SK-N-SH treated with all-trans-retinoic acid at 6 μM for 48 hours (cell line): ENCODE measurements around the gene AKAP13.

Source experiments
- ATAC-seq: fragments of 200-7000 bp; cut with Tn5 transposase; 3 replicates; pipeline ENCODE4 v1.9.1; 2020; ENCODE audit warnings: mild to moderate bottlenecking, moderate library complexity
- BACH2 ChIP-seq: fragments of 250-450 bp; sonication (Bioruptor Pico); IDR thresholded peaks from 2 replicates; pipeline ENCODE4 v1.9.0; 2021; ENCODE audit warnings: mild to moderate bottlenecking, borderline replicate concordance
- CREB5 ChIP-seq: fragments of 250-450 bp; sonication (Bioruptor Pico); IDR thresholded peaks from 2 replicates; pipeline ENCODE4 v1.5.1; 2020; ENCODE audit warnings: low read depth, mild to moderate bottlenecking, moderate library complexity
- CSDC2 ChIP-seq: fragments of 250-450 bp; sonication (Bioruptor Pico); IDR thresholded peaks from 2 replicates; pipeline ENCODE4 v1.5.0; 2020; ENCODE audit warnings: mild to moderate bottlenecking, moderate library complexity
- CSRNP3 ChIP-seq: fragments of 250-450 bp; sonication (Bioruptor Pico); IDR thresholded peaks from 2 replicates; pipeline ENCODE4 v1.5.1; 2021; ENCODE audit warnings: mild to moderate bottlenecking, moderate library complexity
- ESRRG ChIP-seq: fragments of 250-450 bp; sonication (Bioruptor Pico); IDR thresholded peaks from 2 replicates; pipeline ENCODE4 v1.6.1; 2021; ENCODE audit warnings: mild to moderate bottlenecking
- GLIS3 ChIP-seq: fragments of 250-450 bp; sonication (Bioruptor Pico); IDR thresholded peaks from 2 replicates; pipeline ENCODE4 v1.5.0; 2020; ENCODE audit warnings: mild to moderate bottlenecking, moderate library complexity
- OSR1 ChIP-seq: fragments of 250-450 bp; sonication (Bioruptor Pico); IDR thresholded peaks from 2 replicates; pipeline ENCODE4 v1.8.0; 2022; ENCODE audit warnings: moderate library complexity, mild to moderate bottlenecking, inconsistent platforms
- PATZ1 ChIP-seq: fragments of 250-450 bp; sonication (Bioruptor Pico); IDR thresholded peaks from 2 replicates; pipeline ENCODE4 v1.8.0; 2020; ENCODE audit warnings: mild to moderate bottlenecking, moderate library complexity, borderline replicate concordance
- POU6F1 ChIP-seq: fragments of 250-450 bp; sonication (Bioruptor Pico); IDR thresholded peaks from 2 replicates; pipeline ENCODE4 v1.8.0; 2021; ENCODE audit warnings: low read depth, mild to moderate bottlenecking, moderate library complexity, borderline replicate concordance
- PPARA ChIP-seq: fragments of 250-450 bp; sonication (Bioruptor Pico); IDR thresholded peaks from 2 replicates; pipeline ENCODE4 v1.5.0; 2020; ENCODE audit warnings: mild to moderate bottlenecking, borderline replicate concordance
- RARB ChIP-seq: fragments of 250-450 bp; sonication (Bioruptor Pico); IDR thresholded peaks from 2 replicates; pipeline ENCODE4 v1.8.0; 2021; ENCODE audit warnings: mild to moderate bottlenecking, moderate library complexity
- TCF4 ChIP-seq: fragments of 250-450 bp; sonication (Bioruptor Pico); IDR thresholded peaks from 2 replicates; pipeline ENCODE4 v1.8.0; 2021; ENCODE audit warnings: mild to moderate bottlenecking, moderate library complexity, borderline replicate concordance
- TSHZ2 ChIP-seq: fragments of 250-450 bp; sonication (Bioruptor Pico); IDR thresholded peaks from 2 replicates; pipeline ENCODE4 v1.5.0; 2020; ENCODE audit warnings: mild to moderate bottlenecking, moderate library complexity
- ZC3H10 ChIP-seq: fragments of 250-450 bp; sonication (Bioruptor Pico); IDR thresholded peaks from 2 replicates; pipeline ENCODE4 v1.5.1; 2021; ENCODE audit warnings: mild to moderate bottlenecking, moderate library complexity
- ZFP3 ChIP-seq: fragments of 250-450 bp; sonication (Bioruptor Pico); IDR thresholded peaks from 2 replicates; pipeline ENCODE4 v1.5.0; 2020; ENCODE audit warnings: mild to moderate bottlenecking, moderate library complexity
- ZFP30 ChIP-seq: fragments of 450-650 bp; formaldehyde crosslinking; IDR thresholded peaks from 2 replicates; pipeline ENCODE4 v1.5.0; 2022; ENCODE audit warnings: mild to moderate bottlenecking, moderate library complexity
- ZNF70 ChIP-seq: fragments of 450-650 bp; formaldehyde crosslinking; IDR thresholded peaks from 2 replicates; pipeline ENCODE4 v1.5.0; 2020; ENCODE audit warnings: mild to moderate bottlenecking, moderate library complexity
- ZNF8 ChIP-seq: fragments of 450-650 bp; formaldehyde crosslinking; IDR thresholded peaks from 2 replicates; pipeline ENCODE4 v1.5.0; 2020; ENCODE audit warnings: mild to moderate bottlenecking, moderate library complexity

The AKAP13 gene

GRCh38 chr15:85568261-85568808 lies 187.9 kb downstream of the AKAP13 start:
- no peak for ATAC-seq
- no peak for TF ChIP-seq ZFP3 (CRISPR knock-in tag)
- no peak for TF ChIP-seq CSDC2
- TF ChIP-seq ESRRG = no peak
- no peak for TF ChIP-seq RARB (CRISPR knock-in tag)
- no peak for TF ChIP-seq GLIS3
- TF ChIP-seq ZNF70 (CRISPR knock-in tag) = no peak
- TF ChIP-seq ZNF8 (CRISPR knock-in tag) = no peak
- TF ChIP-seq, all 23 proteins: peak for 0

GRCh38 chr15:85570336-85570735 lies 189.9 kb downstream of the AKAP13 start:
- no peak for ATAC-seq
- TF ChIP-seq PPARA (CRISPR knock-in tag) (no peak), POU6F1 (CRISPR knock-in tag) (no peak), ZFP30 (CRISPR knock-in tag) (no peak), TSHZ2 (CRISPR knock-in tag) (no peak), ZNF8 (CRISPR knock-in tag) (no peak), ESRRG (no peak), ZC3H10 (no peak), TCF4 (CRISPR knock-in tag) (no peak), PATZ1 (no peak), CSRNP3 (CRISPR knock-in tag) (no peak), BACH2 (CRISPR knock-in tag) (no peak), CSDC2 (no peak)

- ATAC-seq = no peak
- TF ChIP-seq TCF4 (CRISPR knock-in tag) = no peak
- no peak for TF ChIP-seq GLIS3
- TF ChIP-seq ZFP30 (CRISPR knock-in tag) = no peak
- TF ChIP-seq PPARA (CRISPR knock-in tag) = no peak
- TF ChIP-seq CSDC2 = no peak
- TF ChIP-seq OSR1 = no peak
- no peak for TF ChIP-seq BACH2 (CRISPR knock-in tag)
- TF ChIP-seq CREB5 (CRISPR knock-in tag) = no peak
- no peak for TF ChIP-seq ESRRG
- TF ChIP-seq PATZ1 = no peak
- no peak for TF ChIP-seq CSRNP3 (CRISPR knock-in tag)
These were observed 191.4 kb downstream of the AKAP13 start for GRCh38 chr15:85571780-85572179.
